ENCODE results near the gene RNPEPL1.

- no peak for TF ChIP-seq CTCF (conservative IDR thresholded peaks at IDR 0.05; ENCODE audit: low read depth in 2 of 2)
- no peak for TF ChIP-seq EZH2 (IDR thresholded peaks at IDR 0.05; ENCODE audit: low read depth, unreplicated experiment)
Measured at GRCh38 chr2:240567137-240567871, 980 bp upstream of the RNPEPL1 start.
